HepG2 (cell line): ENCODE data around the gene WNT3A. TPM values are rescaled to one million over a fixed set of nuclear protein-coding genes. Genes with fewer than 3 reads are reported as not detected.
A peak's percentile ranks its signal among the peaks of the same experiment; 100 is the strongest.

ENCODE experiments used
- DDIT3 ChIP-seq: sonication (generic); formaldehyde crosslinking; IDR thresholded peaks from 2 replicates; pipeline ENCODE4 v1.4.0; 2020; ENCODE audit warnings: mild to moderate bottlenecking, missing genetic modification reagents
- GABPA ChIP-seq, 2 experiments: IDR thresholded peaks; 2 replicates each; pipeline ENCODE4 v1.6.1; 2011 to 2016; ENCODE audit warnings: low read depth in 2 of 2, low read length in 1 of 2, missing biosample characterization in 1 of 2, missing genetic modification characterization in 1 of 2
- MATR3 ChIP-seq: sonication (generic); formaldehyde crosslinking; IDR thresholded peaks from 2 replicates; pipeline ENCODE4 v1.4.0; 2020; ENCODE audit warnings: missing genetic modification reagents
- TRAFD1 ChIP-seq: sonication (generic); formaldehyde crosslinking; IDR thresholded peaks from 2 replicates; pipeline ENCODE4 v1.5.1; 2020; ENCODE audit warnings: missing genetic modification reagents, mild to moderate bottlenecking, borderline replicate concordance
- ZFP1 ChIP-seq: IDR thresholded peaks from 2 replicates; pipeline ENCODE4 v1.6.1; 2016
- ZFP36L2 ChIP-seq: sonication (generic); formaldehyde crosslinking; IDR thresholded peaks from 2 replicates; pipeline ENCODE4 v1.4.0; 2020; ENCODE audit warnings: missing genetic modification reagents
- ZIK1 ChIP-seq: sonication (generic); formaldehyde crosslinking; IDR thresholded peaks from 2 replicates; pipeline ENCODE4 v1.5.0; 2020; ENCODE audit warnings: mild to moderate bottlenecking, low read depth, missing genetic modification reagents, borderline replicate concordance
- ZNF281 ChIP-seq: sonication (generic); formaldehyde crosslinking; IDR thresholded peaks from 2 replicates; pipeline ENCODE4 v1.4.0; 2020; ENCODE audit warnings: missing genetic modification reagents, borderline replicate concordance
- ZNF317 ChIP-seq: sonication (generic); formaldehyde crosslinking; IDR thresholded peaks from 2 replicates; pipeline ENCODE4 v1.5.0; 2020; ENCODE audit warnings: mild to moderate bottlenecking, missing genetic modification reagents
- ZNF318 ChIP-seq: sonication (generic); formaldehyde crosslinking; IDR thresholded peaks from 2 replicates; pipeline ENCODE4 v1.4.0; 2020; ENCODE audit warnings: mild to moderate bottlenecking, missing genetic modification reagents
- ZNF326 ChIP-seq: sonication (generic); formaldehyde crosslinking; IDR thresholded peaks from 2 replicates; pipeline ENCODE4 v1.4.0; 2020; ENCODE audit warnings: missing genetic modification reagents, borderline replicate concordance
- ZNF329 ChIP-seq: sonication (generic); formaldehyde crosslinking; IDR thresholded peaks from 2 replicates; pipeline ENCODE4 v1.9.0; 2021; ENCODE audit warnings: low read depth, mild to moderate bottlenecking, missing genetic modification reagents
- ZNF550 ChIP-seq: sonication (generic); formaldehyde crosslinking; IDR thresholded peaks from 2 replicates; pipeline ENCODE4 v1.4.0; 2020; ENCODE audit warnings: mild to moderate bottlenecking, missing genetic modification reagents, borderline replicate concordance
- ZNF660 ChIP-seq: sonication (generic); formaldehyde crosslinking; IDR thresholded peaks from 2 replicates; pipeline ENCODE4 v1.5.1; 2020; ENCODE audit warnings: mild to moderate bottlenecking, low read depth, missing genetic modification reagents, borderline replicate concordance
- polyA plus RNA-seq, 8 experiments: library from polyadenylated mRNA; depleted of rRNA in 3 of 8; stranded (reverse) in 7 of 8; unstranded in 1 of 8; fragments of >200 nt; fragmentation: Illumina TruSeq in 4 of 8; extraction: Trizol in 4 of 8; gene quantifications; 2 replicates each; pipeline versions ENCODE4 v1.2.1 to v1.2.3, GENCODE V29; 2011 to 2016; ENCODE audit warnings: low read depth in 4 of 8, missing spikeins in 1 of 8, mixed read lengths in 1 of 8; ENCODE audit not compliant: insufficient read depth in 1 of 8
- total RNA-seq, 5 experiments: library from RNA; depleted of rRNA; stranded (reverse); fragments of >200 nt; fragmentation: Illumina TruSeq; extraction: Trizol; gene quantifications; 2 replicates each; pipeline ENCODE4 v1.2.3, GENCODE V29; 2016; ENCODE audit warnings: low read depth in 1 of 5

The WNT3A gene
- total and polyA plus RNA-seq, 2 of the 13 experiments (the other 11 are each of a cell fraction or from before 2014, with no cell fraction given): not detected

- no peak for TF ChIP-seq ZIK1
- no peak for TF ChIP-seq ZFP36L2 (CRISPR knock-in tag)
- no peak for TF ChIP-seq ZNF550 (CRISPR knock-in tag)
- no peak for TF ChIP-seq DDIT3 (CRISPR knock-in tag)
- TF ChIP-seq TRAFD1 (CRISPR knock-in tag): no peak
- TF ChIP-seq ZNF660 (CRISPR knock-in tag): no peak
- no peak for TF ChIP-seq ZNF281 (CRISPR knock-in tag)
- TF ChIP-seq MATR3 (CRISPR knock-in tag): no peak
- 0 out of 2 replicates have a peak, but pooled peaks have one; percentile 18 for TF ChIP-seq ZNF317 (CRISPR knock-in tag)
- TF ChIP-seq ZNF326: 0 out of 2 replicates have a peak, but pooled peaks have one; percentile 9
- peak; percentile 35; the same call in 1 of the 2 replicates for TF ChIP-seq GABPA (IDR thresholded peaks at IDR 0.05; ENCODE audit: low read depth, low read length)
- no peak for TF ChIP-seq GABPA (CRISPR knock-in tag; IDR thresholded peaks at IDR 0.05; ENCODE audit: low read depth)
- no peak for TF ChIP-seq ZFP1 (CRISPR knock-in tag)
- no peak for TF ChIP-seq ZNF318 (CRISPR knock-in tag)
- TF ChIP-seq ZNF329: peak; percentile 9; the same call in 1 of the 2 replicates
Observed at GRCh38 chr1:228082918-228083870, 76.4 kb downstream of the WNT3A start (continued).
